Measurements from ENCODE around the gene CCDC157.
"Not testable (repeated sequence)": the region's sequence is repeated elsewhere in the genome, so short reads cannot be mapped to it uniquely, and the experiment has no call there.

Gene CCDC157

DNA sequence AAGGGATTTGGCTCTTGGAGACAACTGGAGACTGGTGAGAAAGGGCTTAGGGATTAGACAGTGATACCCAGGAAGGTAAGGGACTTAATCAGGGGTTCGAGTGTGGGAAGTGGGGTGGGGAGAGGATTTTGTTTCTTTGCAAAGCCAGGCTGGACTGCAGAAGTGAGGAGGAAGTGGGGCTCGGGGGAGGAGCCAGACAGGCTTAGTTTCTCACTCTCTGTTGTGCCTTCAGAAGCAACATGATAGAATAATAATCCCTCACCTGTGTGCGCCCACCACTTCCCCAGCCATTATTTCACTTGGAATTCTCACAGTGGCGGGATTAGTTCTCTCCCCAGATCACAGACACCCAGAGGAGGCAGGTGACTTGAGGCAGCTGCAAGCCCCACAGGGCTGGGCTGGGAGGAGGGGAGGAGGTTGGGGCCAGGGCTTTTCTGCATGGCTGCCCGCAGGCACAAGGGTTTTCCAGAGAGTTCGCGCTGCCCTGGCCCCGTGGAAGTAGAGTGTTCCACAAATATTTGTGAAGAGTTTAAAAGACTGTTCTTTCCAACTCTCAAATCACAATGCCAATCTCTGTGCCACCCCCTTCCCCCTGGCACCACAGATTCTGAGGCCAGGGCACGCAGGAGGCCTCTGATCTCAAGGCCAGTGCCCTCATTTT is 36.0 kb downstream of the CCDC157 start:
- DNase-seq, result no peak

DNA sequence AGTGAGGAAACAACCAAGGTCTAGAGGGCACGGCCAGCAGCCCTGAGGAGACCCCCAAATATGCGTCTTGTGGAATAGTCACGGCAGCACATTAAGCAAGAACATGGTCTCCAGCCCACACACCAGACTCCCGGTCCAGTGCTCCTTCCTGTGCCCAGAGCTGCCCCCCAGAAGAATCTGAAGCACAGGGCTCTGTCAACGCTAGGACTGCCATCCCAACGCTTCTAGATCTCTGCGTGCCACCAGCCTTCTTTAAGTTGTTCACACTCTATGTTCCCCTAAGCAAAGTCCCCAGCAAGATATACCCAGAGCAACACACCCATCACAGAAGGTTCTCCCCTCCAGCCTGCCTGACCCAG is 36.5 kb downstream of the CCDC157 start:
- no peak for DNase-seq

DNA sequence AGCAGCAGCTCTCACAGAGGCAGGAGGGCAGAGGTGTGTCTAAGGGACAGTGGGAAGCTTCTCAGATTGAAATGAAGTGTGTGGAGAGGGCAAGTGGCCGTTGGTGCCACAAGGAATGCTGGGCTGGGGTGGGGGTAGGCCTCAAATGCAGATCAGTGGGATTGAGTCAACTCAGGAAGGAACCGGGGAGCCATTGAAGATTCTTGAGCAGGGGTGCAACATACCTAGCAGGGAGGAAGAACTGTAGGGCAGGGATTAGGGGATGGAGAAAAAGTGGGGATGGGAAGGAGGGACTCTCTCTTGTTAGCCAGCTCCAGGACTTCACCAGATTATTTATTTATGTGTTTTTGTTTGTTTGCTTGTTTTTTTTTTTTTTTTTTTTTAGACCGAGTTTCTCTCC is 37.1 kb downstream of the CCDC157 start:
- DNase-seq, result no peak

DNA sequence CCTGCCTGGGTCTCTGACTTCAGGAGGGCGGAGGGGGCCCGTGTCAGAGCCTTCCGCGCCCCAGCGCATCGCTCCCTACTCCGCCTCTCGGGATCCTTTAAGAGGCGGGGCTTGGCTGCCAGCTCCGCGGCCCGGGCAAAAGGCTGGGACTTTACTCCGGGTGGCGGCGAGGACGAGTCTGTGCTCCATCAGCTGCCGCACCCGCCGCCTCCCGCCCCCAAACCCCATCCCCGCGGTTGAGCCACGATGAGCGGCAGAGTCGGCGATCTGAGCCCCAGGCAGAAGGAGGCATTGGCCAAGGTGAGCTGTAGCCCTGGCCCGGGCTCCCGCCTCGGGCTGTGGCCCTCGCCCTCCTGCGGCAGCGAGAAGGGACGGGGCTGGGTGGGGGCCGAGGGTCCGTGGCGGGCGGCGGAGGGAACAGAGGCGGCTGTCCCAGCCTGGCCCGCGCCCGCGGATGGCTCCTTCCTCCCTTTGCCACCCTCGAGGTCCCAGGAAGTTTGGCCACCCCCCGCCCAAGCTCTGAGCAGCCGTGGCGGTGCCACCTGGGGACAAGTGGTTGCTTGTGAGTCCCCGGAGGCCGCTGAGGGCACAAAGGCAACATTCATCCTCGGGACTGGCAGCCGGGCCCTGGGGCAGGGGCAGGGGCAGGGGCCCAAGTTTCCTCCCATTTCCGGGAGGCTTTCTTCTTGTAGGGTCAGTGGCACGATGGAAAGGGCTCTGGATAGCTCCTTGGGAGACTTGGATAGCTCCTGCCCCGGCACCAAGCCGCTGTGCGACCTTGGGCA is 40.3 kb downstream of the CCDC157 start, which contains the start of gene SEC14L2:
Gene SEC14L2 (plus strand): TSS at position 148 of the 785 bp plus-strand sequence. CDS start 99 bp downstream, at position 247.
- peak; percentile 30 for DNase-seq

DNA sequence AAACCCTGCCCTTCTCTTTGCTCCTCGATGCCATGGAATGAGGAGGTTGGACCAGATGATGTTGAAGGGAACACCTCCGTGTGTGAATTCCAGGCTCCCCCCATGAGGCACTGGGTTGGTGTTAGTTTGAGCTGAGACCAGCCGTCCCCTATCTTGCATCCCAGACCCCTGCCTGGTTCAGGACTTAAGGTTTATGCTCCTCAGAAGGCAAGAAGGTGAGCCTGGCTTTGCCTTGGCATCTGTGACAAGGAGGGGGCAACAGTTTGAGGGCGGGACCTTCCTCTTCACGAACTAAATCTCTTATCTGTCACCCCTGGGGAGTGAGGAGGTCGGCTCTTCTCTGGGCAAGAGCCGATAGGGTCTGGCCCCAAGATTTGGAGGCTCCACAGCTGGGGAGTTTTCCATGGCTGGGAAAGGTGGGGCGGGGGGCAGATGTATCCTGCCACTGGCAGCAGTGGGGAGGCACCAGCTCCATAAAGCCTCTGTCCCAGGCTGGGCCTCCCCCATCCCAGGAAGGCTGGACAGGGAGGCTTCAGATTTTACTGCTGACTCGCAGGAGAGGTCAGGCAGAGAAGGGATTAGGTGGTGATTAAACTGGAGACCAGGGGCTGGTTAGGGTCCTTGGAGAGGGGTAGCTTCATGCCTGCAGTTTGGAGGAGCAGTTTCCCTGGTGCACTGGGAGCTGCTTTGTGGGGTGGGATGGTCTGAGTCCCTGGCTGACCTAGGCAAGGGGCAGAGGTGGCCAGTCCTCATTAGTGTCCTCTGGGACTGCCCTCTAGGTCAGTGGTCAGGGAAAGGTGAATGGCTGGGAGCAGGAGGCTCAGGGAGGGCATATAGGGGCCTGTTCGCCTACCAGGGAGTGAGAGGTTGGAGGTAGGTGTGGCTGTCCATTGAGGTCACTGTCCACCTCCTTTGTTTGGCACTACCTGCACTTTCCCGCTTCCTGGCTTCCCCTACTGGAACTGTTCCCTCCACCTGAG is 41.1 kb downstream of the CCDC157 start:
- no peak for DNase-seq

DNA sequence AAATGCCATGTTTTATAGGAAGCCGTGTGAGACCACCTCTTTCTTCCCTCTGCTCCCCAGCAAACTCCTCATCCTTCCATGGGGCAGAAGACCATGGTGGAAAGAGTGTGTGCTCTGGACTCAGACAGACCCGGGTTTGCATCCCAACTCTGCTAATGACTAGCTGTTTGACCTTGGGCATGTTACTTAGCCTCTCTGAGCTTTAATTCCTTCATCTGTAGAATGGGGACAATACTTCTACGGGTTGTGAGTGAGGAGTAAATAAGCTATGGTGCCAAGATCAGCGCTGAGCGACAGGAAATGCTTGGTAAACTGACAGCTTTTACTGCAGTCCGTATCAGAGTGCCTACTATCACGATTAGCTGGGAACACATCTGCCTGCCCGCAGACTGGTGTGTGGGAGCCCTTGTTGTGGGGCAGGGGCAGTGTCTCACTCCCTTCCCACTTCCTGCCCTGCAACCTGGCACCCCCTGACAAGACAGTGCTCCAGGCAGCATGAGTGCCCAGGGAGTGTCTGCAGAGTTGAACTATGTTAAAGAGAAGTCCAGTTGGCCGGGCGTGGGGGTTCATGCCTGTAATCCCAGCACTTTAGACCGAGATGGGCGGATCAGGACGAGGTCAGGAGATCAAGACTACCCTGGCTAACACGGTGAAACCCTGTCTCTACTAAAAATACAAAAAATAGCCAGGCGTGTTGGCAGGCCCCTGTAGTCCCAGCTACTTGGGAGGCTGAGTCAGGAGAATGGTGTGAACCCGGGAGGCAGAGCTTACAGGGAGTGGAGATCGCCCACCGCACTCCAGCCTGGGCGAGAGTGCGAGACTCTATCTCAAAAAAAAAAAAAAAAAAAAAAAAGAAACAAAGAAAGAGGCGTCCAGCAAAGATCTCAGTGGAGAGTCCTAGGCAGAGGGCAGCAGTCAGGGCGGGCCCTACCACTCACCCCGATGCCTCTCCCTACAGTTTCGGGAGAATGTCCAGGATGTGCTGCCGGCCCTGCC is 42.2 kb downstream of the CCDC157 start:
- DNase-seq, result no peak

DNA sequence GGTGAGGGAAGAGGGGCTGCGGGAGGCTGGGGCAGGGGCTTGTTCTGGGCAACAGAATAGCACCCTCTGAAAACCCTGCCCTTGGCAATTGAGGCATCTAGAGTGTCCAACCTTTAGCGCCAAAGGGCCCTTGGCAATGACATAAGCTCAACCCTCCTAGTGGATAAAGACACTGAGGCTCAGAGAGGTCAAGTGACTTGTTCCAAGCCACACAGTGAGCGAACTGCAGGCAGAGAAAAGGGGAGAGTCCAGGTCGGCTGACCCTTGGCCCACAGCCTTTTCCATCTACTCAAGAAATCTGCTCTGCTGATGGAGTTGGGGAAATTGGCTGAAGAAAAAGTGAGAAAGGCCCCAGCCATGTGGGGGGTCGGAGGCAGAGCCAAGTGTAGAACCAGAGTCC is 42.9 kb downstream of the CCDC157 start:
- no peak for DNase-seq

DNA sequence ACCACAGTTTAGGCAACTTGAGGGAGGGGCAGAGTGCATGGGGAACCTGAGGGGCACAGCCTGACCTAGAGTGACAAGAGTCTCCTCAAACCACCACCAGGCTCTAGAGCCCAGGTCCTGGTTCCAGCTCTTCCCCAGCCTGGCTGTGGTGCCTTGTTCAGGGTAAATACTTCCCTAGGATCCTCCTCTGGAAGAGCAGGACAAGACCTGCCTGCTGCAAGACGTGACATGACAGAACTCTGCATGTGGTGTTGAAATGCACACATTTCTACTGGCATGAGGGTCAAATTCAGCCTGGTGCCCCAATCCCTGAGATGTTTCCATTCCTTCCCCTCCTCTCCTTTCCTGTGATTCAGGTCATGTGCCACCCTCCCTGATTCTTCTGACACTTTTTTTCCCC is 43.4 kb downstream of the CCDC157 start:
- no peak for DNase-seq

DNA sequence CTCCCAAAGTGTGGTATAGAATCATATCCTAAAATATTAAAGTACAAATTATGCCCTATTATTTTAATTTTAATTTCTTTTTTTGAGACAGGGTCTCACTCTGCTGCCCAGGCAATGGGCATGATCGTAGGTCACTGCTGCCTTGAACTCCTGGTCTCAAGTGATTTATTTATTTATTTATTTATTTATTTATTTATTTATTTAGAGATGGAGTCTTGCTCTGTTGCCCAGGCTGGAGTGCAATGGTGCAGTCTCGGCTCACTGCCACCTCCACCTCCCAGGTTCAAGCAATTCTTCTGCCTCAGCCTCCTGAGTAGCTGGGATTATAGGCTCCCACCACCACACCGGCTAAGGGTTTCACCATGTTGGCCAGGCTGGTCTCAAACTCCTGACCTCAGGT is 44.2 kb downstream of the CCDC157 start:
- not testable (repeated sequence) for DNase-seq

DNA sequence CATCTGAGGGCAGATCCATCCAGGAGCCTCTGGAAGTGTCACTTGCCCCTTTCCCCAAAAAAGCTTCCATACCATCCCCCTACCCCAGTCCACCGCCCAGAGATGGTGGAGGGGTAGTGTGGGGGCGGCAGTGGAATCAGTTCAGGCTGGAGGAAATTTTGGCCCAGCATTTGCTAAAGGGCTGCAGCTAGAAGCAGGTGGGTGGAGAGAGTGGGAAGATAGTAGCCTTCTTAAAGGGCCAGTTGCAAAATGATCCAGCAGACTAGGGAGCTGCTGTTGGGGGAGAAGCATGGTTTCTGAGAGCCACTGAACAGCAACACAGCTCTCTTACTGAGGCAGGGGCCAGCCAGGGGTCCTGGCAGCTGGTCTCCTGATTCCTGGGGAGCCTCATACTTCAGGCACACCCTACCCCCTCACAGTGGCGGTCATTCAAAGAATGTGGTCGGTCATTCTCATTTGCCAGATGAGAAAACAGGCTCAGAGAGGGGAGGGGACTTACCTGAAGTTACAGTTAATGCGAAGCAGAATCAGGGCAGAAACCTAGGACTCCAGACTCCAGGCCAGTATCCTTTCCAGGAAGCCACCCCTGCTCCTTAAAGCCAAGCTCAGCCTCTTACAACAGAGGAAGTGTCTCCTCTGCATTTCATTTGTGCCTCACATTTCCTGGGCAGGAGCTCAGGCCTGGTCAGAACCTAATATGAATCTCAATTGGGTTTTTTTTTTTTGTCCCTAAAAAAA is 45.4 kb downstream of the CCDC157 start:
- no peak for DNase-seq

DNA sequence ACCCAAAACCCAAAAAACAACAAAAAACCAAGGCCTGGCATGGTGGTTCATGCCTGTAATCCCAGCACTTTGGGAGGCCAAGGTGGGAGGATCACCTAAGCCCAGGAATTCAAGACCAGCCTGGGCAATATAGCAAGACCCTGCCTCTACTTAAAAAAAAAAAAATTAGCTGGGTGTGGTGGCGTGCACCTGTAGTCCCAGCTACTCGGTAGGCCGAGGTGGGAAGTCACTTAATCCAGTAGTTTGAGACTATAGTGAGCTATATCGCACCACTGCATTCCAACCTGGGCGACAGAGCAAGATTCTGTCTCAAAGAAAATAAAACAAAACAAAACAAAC is 45.9 kb downstream of the CCDC157 start:
- not testable (repeated sequence) for DNase-seq

DNA sequence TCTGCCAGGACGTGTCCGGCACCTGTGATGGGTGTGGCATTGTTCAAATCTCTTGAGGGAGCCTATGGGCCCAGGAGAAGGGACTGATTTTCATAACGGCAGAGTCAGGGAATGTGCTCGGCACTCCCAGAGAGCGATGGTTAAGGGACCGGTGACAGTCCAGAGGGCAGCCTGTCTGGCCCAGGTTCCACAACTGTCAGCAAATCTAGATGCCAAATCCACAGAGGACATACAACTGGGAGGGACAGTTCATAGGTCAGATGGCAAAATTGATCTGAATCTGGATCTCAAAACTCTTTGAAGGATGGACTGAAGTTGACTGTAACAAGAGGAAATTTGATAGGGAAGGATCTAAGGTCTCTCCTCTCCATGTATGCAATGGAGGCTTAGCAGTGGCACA is 47.5 kb downstream of the CCDC157 start:
- no peak for DNase-seq

DNA sequence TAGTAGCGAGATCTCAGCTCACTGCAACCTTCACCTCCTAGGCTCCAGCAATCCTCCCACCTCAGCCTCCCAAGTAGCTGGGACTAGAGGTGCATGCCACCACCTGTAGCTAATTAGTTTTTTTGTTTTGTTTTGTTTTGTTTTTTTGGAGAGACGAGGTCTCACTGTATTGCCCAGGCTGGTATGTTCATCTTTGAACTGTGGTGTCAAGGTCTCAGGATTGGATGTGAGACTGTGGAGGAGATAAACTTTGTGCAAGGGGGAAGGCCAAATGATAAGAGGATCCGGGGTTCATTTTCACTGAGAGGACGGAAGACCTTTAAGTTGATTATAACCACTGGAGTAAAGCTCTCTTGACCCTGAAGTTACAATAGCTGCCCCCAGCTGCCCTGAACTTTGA is 48.9 kb downstream of the CCDC157 start:
- no peak for DNase-seq

DNA sequence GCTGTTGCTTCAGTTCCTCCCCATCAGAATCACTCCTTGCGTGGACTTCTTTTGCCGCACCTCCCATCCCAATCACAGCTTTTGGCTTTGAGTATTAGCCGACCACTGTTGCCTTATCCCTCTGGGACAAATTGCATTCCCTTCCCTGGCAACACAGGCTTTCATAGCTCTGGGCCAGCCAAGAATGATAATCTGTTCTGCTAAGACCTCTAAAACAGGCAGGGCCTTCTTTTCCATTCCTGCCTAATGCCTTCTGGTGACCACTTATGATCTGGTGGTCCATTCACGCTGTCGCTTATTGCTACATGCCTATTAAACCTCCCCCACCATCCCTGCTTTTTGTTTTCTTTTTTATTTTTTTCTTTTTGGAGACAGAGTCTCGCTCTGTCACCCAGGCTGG is 49.6 kb downstream of the CCDC157 start:
- no peak for DNase-seq

DNA sequence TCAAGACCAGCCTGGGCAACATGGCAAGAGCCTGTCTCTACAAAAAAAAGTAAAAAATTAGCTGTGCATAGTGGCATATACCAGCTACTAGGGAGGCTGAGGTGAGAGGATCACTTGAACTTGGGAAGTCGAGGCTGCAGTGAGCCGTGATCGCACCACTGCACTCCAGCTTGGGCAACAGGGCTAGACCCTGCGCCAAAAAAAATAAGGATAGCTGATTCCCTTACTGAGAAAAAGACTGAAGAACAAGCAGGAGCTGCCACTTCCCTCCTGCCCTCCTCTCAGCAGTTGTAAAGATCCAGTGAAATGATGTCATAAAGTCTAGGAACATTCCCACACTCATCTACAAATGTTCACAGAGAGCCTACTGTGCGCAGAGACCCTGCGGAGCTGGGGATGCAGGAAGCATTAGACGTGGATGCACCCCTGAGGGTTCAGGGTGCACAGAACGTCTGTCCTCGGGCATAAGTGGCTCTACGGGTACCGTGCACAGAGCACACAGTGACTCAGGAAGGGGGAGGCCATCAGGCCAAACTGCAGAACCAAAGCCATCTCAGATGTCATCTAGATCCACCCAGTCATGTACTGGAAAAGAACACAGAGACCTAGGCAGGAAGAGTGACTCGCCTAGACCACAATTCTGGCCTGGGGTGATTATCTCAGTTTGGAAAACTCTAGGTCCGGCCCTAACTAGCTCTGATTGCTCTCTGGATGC is 51.7 kb downstream of the CCDC157 start:
- DNase-seq, result no peak

DNA sequence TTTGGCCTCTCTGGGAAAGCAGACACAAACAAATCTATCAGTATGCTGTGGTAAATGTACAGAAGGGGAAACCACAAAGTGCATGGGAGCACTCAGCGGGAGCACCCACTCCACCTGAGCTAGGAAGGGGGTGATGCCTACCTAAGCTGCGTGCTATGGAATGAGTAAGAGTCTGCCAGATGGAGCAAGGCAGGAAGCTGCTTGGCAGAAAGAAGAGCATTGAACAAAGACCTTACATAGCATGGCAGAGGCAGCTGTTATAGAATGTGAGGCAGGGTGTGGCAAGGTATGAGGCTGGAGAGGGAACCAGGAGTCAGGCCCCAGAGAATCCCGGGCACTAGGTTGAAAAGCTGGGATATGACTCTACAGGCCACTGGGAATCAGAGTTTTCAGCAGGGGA is 55.0 kb downstream of the CCDC157 start:
- no peak for DNase-seq

DNA sequence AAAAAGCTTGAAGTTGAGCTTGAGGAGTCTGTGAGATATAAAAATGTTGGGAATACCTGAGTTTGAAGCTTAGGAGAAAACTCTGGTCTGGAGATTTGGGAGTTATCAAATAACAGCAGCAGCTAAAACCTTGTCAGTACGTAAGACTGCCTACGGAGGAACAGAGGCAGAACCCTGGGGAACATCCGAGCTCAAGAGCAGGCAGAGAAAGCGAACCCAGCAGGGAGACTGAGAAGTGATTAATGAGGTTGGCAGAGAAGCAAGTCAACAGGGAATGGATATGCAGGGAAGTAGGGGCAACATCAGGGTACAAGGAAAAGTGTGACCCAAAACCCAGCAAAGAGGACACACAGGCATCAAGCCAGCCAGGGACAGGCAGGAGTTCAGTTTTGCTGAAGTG is 56.2 kb downstream of the CCDC157 start:
- DNase-seq, result no peak

DNA sequence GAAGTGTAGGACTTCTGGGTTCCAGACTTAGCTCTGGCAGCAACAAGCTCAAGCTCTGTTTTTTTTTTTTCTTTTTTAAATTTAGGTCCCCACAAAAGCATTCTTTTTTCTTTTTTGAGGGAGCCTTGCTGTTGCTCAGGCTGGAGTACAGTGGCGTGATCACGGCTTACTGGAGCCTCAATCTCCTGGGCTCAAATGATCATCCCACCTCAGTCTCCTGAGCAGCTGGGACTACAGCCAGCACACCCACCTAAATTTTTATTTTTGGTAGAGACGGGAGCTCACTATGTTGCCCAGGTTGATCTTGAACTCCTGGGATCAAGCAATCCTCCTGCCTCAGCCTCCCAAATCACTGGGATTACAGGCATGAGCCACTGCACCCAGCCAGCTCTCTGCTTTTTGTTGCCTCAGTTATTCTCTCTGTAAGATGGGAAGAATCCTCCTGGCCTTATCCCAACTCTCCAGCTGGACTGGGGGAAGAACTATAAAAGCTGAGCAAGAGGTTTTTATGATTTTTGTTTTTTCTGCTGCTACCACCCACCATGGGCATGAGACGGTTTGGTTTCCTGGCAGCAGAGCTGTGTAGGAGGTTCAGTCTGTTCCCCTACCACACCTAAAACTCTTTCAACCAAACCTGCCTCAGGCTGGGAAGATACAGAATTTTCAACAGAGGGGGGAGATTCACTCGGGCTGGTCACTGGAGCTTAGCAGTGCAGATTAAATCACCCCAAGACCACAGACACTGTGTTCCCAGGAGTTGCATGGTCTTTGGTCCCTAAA is 57.1 kb downstream of the CCDC157 start:
- DNase-seq, result no peak

DNA sequence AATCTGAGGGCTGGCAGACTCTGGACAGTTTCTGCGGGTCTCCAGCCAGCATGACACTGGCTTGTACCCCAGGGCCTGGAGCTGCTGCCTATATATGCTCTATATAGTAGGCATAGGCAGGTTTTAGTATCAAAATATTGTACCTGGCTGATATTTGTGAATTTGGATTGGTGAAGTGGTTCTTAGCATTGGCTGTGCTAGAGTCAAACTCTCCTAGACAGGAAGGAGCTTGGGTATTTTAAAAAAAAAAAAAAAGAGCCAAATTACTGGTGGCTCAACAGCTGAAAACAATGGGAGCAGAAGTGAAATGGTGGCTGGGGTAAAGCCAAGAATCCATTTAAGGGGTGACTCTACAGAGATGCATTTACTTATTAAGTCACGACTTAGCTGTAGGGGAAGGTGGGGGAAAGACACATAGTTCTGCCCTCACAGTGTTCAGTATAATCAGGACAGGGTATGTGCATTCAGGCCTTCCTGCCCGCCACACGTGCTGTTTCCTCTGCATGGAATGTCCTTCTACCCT is 57.8 kb downstream of the CCDC157 start:
- DNase-seq, result no peak

DNA sequence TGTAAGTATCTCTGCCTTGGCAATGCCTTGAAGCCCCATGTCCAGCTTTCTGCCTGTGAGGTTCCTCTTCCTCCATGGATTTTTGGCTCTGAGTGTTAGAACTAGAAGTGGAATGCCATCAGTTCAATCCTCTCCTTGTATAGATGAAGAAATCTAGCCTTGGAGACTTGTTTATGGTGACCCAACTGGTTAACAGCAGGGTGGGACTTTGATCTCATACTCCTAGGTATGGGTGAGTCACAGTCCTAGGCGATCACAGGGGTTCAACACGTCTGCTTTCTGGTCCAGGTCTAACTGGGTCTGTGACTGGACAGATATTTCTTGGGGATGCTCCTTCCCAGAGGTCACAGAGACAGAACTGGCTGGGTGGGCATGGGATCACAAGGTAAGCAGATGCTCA is 59.6 kb downstream of the CCDC157 start:
- no peak for DNase-seq

Data from activated T-cell treated with anti-CD3 and anti-CD28 coated beads for 4 hours (primary cell).